ENCODE results near the gene CIT. TPM values are rescaled to one million over a fixed set of nuclear protein-coding genes. Genes with fewer than 3 reads are reported as not detected.

Gene CIT
- total RNA-seq, 1 experiment from 2014 or later, result 26.6 TPM

DNA sequence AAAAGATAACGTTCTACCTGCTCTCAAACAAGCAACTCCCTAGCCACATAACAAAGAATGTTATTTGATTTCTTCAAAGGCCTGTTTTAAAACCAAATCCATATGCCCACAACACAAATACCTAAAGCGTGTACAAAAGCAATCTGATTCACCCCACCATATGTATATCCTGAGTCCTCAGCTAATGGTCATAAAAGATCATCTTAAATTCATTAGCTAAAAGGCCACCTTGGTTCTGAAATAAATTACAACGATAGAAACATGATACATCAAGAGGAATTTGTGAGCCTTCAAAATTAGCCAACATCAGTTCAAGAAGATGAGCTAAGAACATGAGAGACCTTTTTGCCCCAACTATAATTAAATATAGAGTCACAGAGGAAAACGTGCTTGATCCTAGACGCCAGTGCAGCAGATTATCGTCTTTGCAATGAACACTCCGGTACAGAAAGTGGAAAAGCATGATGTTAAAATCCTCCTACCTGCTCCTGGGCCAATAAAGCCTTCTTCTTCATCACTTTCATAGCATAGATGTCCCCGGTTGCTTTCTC lies 20.0 kb downstream of the CIT start:
- no peak for DNase-seq (ENCODE audit: extremely low read depth, low read depth)

DNA sequence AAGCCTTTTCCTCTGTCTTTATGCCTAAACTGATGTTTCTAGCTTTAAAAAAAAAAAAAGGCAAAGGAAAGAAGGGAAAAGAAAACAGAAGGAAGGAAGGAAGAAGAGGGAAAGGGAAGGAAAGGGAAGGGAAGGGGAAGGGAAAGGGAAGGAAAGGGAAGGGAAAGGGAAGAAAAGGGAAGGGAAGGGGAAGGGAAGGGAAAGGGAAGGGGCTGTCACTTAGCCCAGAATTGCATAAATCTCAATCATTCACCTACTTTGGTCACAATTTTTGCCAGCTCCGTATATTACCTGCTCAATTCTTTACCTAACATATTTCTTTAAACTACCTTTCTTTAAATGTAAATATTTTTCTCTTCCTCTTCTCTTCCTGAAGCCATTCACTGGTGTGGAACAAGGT lies 26.8 kb downstream of the CIT start:
- no peak for DNase-seq (ENCODE audit: extremely low read depth, low read depth)

DNA sequence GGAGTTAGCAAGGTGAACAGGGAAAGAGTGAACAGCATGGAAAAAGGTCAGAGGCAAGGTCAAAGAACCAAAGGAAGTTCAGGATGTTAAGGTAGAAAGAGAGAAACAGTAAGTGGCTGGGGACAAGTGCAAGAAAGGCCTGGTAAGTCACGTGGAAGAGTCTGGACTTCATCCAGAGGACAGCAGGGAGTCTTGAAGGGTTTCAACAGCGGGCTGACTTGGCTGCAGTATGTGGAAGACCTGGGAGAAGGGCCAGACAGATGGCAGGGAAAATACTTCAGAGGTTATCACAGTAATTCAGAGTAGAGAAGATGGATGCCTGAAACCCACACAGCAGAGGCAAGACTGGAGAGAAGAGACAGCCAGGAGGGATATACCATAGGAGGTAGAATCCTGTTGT lies 34.0 kb downstream of the CIT start:
- DNase-seq (ENCODE audit: extremely low read depth, low read depth), result no peak

DNA sequence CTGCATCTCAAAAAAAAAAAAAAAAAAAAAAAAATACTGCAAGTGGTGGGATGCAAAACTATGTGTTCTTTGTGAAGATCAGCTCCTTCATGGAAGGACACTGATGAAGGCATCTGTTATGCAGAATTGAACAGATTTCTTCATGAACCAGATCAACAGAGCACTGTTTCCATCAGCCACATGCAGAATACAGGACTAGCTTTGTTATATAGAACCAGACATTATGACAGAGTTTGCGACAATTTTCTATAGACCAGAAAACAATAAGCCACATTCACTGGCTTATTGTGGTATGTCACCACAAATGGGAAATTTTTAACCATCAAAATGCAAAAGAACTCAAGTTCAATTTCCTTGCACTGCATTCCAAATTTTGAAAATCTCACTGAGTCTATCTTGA lies 34.7 kb downstream of the CIT start:
- no peak for DNase-seq (ENCODE audit: extremely low read depth, low read depth)

DNA sequence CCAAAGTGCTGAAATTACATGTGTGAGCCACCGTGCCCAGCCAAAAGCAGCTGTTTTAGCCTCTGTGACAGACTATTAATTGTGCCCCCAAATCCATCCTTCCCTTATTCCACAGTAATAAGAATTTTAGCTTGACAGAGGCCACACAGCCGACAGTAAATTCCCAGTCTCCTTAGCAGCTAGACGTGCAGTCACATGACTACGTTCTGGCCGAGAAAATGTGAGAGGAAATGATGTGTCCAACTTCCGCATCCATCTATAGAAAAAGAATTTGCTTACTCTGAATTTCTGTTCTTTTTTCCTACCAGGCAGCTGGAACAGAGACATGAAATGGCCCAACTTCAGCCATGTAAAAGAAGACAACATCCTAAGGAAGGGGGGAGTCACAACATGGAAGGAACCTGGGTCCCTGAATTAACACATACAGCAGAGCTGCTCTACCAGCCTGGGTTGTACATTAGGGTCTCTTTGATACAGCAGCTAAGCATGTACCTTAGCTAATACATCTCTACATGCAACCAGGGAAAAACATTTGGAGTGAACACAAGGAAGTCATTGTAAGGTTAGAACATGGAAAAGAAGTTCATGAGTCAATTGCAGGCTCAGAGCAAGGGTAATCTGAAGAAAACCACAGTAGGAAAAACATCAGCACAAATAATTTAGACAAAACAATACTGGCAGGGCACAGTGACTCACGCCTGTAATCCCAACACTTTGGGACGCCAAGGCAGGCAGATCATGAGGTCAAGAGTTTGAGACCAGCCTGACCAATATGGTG lies 35.5 kb downstream of the CIT start:
- no peak for DNase-seq (ENCODE audit: extremely low read depth, low read depth)

DNA sequence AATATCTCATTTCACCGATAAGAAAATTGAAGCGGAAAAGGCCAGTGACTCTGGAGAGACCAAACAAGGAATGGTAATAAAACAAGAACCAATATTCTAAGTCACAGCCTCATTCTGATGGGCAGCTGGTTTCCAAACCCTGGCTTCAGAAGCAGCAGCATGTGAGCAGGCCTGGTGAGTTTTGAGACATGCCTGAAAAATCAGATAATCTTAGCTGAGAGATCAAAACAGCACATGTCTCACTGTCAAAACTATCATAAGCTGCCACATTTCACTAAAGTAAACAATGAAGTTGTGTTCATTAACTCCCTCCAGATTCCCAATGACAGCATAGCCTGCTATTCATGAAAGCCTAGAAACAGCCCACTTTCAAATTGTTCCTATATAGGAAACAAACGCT lies 36.5 kb downstream of the CIT start:
- DNase-seq (ENCODE audit: extremely low read depth, low read depth), result no peak

DNA sequence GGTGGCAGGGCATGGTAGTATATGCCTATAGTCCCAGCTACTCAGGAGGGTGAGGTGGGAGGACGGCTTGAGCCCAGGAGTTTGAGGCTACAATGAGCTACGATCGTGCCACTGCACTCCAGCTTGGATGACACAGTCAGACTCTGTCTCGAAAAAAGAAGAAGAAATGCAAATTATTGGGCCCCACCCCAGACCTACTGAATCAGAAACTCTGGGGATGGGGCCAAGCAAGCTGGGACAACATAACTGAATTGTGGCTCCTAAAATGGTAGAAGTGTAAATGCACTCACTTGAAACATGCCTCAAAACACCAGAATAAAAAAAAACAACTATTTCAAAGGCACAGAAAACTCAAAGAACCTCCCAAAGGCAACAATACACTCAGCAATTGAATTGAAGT lies 37.0 kb downstream of the CIT start:
- DNase-seq (ENCODE audit: extremely low read depth, low read depth), result no peak

DNA sequence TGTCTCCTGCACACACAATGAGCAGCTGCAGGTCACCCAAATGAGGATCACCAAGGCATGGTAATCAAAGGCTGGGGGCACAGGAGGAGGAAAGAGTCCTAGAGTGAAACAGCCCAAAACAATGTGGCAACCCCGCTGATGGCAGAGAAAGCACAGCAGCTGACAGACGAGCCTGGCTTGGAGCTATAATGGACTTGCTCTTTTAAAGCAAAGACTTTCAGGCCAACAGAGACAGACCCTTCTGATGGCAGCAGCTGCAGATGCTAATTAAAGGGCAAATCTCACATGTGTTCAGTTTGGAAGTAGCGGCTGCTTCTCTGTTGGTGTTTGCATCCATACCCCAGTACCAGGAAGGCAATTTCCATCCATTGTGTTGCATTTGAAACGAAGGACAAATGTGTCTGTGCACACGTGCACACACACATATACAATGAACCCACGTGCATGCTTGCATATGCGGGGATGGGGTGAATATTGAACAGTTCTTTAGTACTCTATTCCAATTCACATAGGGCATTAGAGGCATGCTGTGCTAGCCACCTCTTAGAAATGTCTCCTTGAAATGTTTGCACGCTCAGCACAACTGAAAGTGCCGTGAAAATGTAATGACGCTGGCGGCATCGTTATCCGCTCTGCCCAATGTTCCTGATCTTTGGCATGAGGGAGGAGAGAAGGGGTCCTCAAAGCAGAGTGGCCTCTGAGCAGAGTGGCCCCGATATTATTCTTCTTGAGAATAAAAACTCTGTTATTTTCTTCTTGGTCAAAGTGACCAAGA lies 38.1 kb downstream of the CIT start:
- DNase-seq (ENCODE audit: extremely low read depth, low read depth), result no peak

DNA sequence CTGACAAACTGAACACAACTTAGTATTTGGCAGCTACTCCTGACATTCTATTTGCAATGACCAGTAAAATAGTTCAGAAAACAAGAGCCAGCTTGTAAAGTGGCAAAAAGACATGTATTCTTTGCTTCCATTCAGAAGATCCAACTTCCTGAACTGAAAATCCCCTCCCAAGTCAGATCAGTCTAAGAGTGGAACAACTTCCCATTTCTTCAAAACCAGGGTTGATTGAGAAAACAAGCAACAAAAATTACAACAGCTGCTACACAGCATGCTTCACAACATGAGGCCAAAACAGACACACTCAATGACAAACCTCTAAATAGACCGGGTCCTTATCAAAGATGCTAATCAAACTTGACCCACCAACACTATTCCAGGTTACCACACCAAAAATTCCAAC lies 40.3 kb downstream of the CIT start:
- DNase-seq (ENCODE audit: extremely low read depth, low read depth), result no peak

DNA sequence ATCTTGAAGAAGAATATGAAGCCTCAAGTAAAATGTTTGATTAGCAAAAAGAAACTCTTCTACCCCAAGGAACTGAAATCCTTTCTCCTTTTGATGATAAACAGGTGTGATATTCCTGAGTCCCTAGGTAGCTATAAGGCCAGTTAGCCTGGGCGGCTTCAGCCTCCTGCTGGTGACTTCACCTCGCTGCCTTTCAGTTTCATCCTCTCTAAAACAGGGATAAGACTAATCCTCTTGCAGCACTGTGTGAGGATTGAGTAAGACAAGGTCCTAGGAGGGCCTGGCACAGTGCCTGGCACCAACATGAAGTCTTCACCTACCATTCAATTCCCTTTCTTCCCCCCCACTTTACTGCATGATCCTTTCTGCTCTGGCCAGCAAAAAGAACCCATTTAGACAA lies 42.1 kb downstream of the CIT start:
- no peak for DNase-seq (ENCODE audit: extremely low read depth, low read depth)

DNA sequence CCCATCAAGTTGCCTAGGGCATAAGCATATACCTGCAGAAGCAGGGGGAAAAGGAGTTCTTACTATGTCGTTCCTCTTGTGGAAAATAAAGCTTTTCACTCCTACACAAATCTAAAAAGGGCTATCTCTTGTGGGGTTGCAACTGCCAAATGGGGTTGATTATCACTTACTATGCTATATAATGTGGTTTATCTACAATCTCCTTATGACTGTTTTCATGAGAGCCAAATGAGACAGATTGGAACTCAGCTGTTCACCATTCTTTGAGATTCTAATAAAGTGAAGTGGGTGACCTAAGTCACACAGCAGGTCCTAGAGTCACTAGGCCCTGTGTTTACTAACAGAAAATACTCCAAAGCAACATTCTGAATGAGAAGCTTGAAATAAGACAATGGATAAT lies 47.7 kb downstream of the CIT start:
- no peak for DNase-seq (ENCODE audit: extremely low read depth, low read depth)

DNA sequence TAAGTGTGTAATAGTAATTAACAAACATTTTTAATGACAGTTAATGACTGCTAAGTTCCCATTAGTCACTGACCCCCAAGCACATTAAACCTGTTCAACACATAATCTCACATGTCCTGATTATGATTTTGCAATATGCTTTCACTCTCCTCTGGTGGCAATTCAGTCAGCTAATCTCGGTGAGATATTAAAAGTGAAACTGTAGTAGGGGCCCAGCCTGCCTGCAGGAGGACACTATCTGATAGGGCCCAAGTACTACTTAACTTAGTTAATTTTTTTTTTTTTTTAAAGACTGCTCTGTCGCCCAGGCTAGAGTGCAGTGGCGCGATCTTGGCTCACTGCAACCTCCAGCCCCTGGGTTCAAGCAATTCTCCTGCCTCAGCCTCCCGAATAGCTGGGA lies 48.8 kb downstream of the CIT start:
- no peak for DNase-seq (ENCODE audit: extremely low read depth, low read depth)

DNA sequence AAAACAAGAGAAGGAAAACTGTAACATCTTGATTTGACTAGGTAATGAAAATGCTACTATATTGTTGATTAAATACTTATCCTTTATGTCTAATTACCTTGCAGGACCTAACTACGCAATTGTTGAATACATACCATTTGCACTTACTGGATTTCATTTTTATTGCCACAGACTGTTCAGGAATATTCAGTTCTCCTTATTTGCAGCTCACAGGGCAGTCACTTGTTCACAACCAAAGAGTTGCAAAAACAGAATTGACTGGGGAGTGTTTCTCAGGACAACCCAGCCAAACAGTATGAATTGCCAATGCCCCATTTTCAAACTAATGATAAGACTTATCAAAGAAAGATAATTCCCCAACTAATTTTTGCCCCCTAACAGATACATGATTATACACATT lies 49.4 kb downstream of the CIT start:
- no peak for DNase-seq (ENCODE audit: extremely low read depth, low read depth)

DNA sequence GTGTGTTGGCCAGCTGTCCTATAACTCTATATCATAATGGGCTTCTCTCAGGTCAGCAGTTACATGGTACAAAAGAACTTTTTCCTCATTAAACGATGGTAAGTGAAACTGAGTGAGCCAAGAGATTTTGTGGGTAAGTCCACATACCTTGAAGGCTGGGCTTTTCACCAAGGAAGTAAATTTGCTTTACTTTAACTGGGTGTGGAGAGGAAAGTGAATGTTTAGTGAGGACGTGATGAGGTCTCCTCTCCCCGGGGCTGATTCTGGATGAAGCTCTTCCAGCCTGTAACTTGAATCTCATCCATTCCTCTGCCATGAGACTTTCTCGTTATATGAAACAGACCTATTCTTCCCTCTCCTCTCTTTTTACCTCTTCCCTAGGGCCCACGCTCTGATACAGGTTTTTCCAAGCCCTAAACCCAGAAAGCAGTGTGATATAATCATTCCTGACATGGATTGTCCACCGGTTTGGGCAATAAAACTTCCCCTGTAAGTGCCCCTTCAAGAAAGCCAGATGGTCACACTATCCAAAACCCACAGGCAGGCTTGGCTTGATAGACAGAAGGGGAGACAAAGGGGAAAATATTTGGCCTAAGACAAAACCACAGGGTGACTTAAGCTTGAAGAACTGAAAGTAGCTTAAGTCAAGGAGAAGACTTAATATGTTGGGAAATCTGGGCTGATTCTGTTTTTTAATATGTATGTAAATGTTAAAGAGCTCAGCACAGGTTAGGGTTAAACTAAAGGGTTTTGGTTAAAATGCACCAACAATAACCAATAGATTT lies 50.3 kb downstream of the CIT start:
- DNase-seq (ENCODE audit: extremely low read depth, low read depth), result no peak

DNA sequence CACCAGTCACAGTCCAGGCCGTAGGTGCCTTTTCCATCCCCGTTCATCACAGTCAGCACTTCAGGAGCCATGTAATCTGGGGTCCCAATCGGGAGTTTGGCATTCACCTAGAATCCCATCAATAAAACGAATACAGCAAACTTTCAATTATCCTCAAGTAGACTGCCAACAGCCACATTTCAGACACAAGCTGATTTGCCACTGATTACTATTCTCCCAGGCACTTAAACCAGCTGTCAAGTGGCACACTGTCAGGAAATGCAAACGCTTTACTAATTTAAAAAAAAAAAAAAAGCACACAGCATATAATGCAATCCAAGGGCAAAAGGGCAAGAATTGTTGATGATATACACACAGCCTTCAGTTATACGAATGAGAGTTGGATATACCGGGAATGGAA lies 51.9 kb downstream of the CIT start:
- DNase-seq (ENCODE audit: extremely low read depth, low read depth), result no peak

DNA sequence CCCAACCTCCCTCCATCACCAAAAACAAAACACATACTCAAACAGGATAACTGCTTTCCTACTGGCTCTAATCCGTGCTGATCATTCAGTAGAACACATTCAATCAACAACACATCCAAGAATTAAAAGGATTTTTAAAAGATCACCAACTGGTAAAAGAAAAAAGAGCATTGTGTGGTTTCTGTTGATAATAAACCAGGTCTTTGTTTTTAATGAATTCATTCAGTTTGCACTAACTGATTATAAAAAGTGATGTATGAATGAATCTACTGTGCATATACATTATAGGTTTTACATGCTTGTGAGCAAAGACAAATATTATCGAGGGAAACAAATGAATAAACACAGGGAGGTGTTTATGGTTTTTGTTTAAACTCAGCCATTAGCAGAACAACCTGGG lies 55.1 kb downstream of the CIT start:
- no peak for DNase-seq (ENCODE audit: extremely low read depth, low read depth)

DNA sequence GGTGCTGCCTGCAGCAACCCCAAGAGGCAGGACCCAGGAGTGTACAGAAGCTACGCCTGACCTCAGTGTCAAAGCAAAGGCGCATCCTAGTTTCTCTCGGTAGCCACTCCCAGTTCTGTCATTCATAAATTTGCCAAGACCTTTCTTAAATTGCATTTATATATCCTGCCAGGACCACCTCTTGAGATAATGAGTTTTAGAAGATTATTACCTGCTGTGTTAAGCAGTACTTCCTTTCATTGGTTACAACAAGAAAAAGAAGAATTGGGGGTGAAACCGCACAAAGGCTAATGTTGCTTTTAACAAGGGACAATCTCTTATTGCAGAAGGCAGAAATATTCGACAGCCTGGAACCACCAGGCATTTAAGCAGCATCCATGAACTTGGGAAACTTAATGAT lies 57.8 kb downstream of the CIT start:
- DNase-seq (ENCODE audit: extremely low read depth, low read depth), result no peak

DNA sequence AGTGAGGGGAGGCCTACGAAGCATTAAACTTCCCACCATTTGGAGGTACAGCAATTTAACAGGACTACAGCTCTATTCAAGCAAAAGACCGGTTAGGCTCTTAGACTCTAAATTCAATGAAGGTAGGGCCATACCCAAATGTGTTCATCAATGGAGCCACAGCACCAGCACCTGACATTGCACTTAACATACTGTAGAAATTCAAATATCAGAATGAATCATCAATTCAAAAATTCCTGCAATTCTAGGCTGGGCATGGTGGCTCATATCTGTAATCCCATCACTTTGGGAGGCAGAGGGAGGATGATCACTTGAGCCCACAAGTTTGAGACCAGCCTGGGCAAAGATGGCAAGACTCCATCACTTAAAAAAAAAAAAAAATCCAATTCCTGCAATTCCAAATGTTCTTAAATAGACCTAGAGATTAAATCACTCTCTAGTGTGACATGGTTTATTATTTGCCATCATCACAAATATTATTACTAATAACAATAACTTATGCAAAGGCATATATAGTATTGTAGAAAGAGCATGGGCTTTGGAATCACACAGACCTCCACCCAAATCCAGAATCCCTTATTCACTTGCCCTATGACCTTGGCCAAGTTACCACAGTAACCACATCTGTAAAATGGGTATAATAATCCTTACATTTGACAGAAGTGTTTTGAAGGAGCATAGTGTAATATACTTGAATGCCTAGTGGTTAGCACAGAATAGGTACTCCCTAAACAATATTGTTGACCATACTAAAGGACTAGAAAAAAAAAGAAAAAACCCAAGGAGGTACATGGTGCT lies 59.4 kb downstream of the CIT start:
- DNase-seq (ENCODE audit: extremely low read depth, low read depth), result no peak

DNA sequence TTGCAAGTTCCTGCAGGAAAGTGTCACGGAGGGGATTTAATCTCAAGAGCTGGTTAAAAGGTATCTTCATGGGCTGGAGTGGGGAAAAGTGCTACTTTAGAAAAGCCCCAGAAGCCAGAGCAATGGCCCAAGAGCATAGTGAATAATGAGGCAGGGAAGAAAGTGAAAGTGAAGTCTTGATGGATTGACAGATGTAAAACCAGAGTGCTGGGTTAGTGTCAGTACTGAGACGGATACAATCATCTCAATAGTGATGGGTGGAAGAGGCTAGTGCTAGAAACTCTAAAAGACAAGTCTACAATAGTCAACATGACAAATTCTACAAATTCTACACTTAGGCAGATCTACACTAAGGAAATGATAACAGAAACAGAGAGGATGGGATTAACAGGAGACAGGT lies 68.1 kb downstream of the CIT start:
- DNase-seq (ENCODE audit: extremely low read depth, low read depth), result no peak

DNA sequence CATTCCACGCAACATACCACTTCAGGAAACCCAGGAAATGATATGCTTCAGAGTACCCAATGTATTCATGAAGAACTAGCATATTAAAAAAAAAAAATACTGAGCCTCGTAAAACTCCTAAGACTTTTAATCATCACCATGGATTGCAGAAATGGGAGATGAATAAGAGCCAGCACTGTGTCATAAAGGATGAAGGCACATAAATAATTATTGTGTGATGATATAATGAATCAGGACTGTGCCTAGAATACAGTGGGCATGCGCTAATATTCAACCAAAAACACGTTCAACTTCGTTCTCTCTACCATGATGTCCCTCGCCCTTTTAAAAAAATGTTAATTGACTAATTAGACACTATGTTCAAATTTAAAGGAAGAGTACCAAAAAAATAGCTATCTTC lies 68.7 kb downstream of the CIT start:
- DNase-seq (ENCODE audit: extremely low read depth, low read depth), result no peak

DNA sequence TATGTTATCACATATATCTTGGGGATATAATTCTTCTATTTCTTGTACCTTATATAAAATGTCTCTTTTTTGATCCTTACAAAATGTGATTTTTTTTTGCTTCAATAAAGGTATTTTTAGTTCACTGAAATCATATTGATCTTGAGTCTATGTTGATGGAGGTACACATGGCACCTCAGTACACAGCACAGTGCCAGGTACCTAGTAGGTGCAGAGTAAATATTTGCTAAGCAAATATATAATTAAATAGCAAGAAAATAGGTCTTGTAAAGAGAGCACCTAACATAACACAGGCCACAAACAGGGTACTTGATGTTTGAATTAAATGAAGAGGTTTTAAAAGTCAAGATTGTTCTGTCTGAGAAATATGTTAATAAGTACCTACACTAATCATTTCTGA lies 69.7 kb downstream of the CIT start:
- DNase-seq (ENCODE audit: extremely low read depth, low read depth), result no peak
